K562 (cell line): ENCODE measurements around the gene MRI1. TPM values are rescaled to one million over a fixed set of nuclear protein-coding genes. Genes with fewer than 3 reads are reported as not detected.
A peak's percentile ranks its signal among the peaks of the same experiment; 100 is the strongest.

ENCODE experiments used
- ARID1B ChIP-seq: fragments of 450-650 bp; IDR thresholded peaks from 2 replicates; pipeline ENCODE4 v1.6.1; 2016; ENCODE audit warnings: antibody characterized with exemption, mild to moderate bottlenecking, inconsistent platforms
- BCOR ChIP-seq: fragments of 450-650 bp; IDR thresholded peaks from 2 replicates; pipeline ENCODE4 v1.6.1; 2016
- CHCHD3 ChIP-seq: fragments of 250-450 bp; sonication (Bioruptor Pico); IDR thresholded peaks from 2 replicates; pipeline ENCODE4 v2.1.2; 2022; ENCODE audit warnings: mild to moderate bottlenecking
- DPF2 ChIP-seq: fragments of 450-650 bp; IDR thresholded peaks from 2 replicates; pipeline ENCODE4 v1.6.1; 2016
- ELF4 ChIP-seq: fragments of 450-650 bp; formaldehyde crosslinking; IDR thresholded peaks from 2 replicates; pipeline ENCODE4 v1.4.0; 2022; ENCODE audit warnings: missing genetic modification characterization
- HNRNPH1 ChIP-seq: fragments of 200-400 bp; formaldehyde crosslinking; optimal IDR thresholded peaks from 2 replicates; pipeline ENCODE3; 2017; ENCODE audit warnings: low read depth, mild to moderate bottlenecking, low read length, moderate library complexity
- HSF4 ChIP-seq: fragments of 250-450 bp; sonication (Bioruptor Pico); IDR thresholded peaks from 2 replicates; pipeline ENCODE4 v2.1.2; 2022; ENCODE audit warnings: mild to moderate bottlenecking, moderate library complexity, borderline replicate concordance
- MAZ ChIP-seq, 2 experiments: fragments of 450-650 bp in 1 of 2; sonication (generic) in 1 of 2; formaldehyde crosslinking; IDR thresholded peaks in 1 of 2; conservative IDR thresholded peaks in 1 of 2; 2 replicates each; pipeline versions ENCODE4 v1.4.0 to v1.5.0; 2020; ENCODE audit warnings: mild to moderate bottlenecking in 1 of 2, missing genetic modification reagents in 1 of 2
- NCOA2 ChIP-seq, 2 experiments: fragments of 450-650 bp; IDR thresholded peaks; 2 replicates each; pipeline ENCODE4 v1.6.1; 2018; ENCODE audit warnings: mild to moderate bottlenecking in 2 of 2, moderate library complexity in 1 of 2; ENCODE audit not compliant: partially characterized antibody in 2 of 2
- NR4A1 ChIP-seq, 2 experiments: fragments of 250-450 bp in 1 of 2; fragments of 450-650 bp in 1 of 2; sonication (Bioruptor Pico) in 1 of 2; IDR thresholded peaks; 2 replicates each; pipeline versions ENCODE4 v1.4.0 to v1.6.1; 2016 to 2020; ENCODE audit warnings: mild to moderate bottlenecking in 2 of 2, missing compliant biosample characterization in 1 of 2, missing genetic modification characterization in 1 of 2, moderate library complexity in 1 of 2
- RBBP5 ChIP-seq: fragments of 200-600 bp; sonication (generic); IDR thresholded peaks from 2 replicates; pipeline ENCODE4 v1.6.1; 2012; ENCODE audit warnings: borderline replicate concordance, mild to moderate bottlenecking, low read length, control low read depth, inconsistent platforms; ENCODE audit not compliant: insufficient read depth, poor library complexity, severe bottlenecking
- RFX1 ChIP-seq: fragments of 450-650 bp; IDR thresholded peaks from 2 replicates; pipeline ENCODE4 v1.6.1; 2016; ENCODE audit warnings: mild to moderate bottlenecking, moderate library complexity
- SNRNP70 ChIP-seq: fragments of 200-400 bp; formaldehyde crosslinking; optimal IDR thresholded peaks from 2 replicates; pipeline ENCODE3; 2017; ENCODE audit warnings: low read depth, low read length
- TRIM24 ChIP-seq, 2 experiments: fragments of 450-650 bp; IDR thresholded peaks; 2 replicates each; pipeline ENCODE4 v1.6.1; 2016
- U2AF1 ChIP-seq: fragments of 200-400 bp; formaldehyde crosslinking; optimal IDR thresholded peaks from 2 replicates; pipeline ENCODE3; 2017; ENCODE audit warnings: mild to moderate bottlenecking, low read depth, low read length, moderate library complexity
- ZC3H11A ChIP-seq: IDR thresholded peaks from 2 replicates; pipeline ENCODE4 v1.6.1; 2012; ENCODE audit warnings: low read depth, low read length, improper control_type of control experiment
- ZNF146 ChIP-seq: IDR thresholded peaks from one replicate; pipeline ENCODE4 v1.6.1; 2018; ENCODE audit warnings: missing compliant biosample characterization; ENCODE audit not compliant: unreplicated experiment
- ZNF280B ChIP-seq: fragments of 250-450 bp; sonication (Bioruptor Pico); IDR thresholded peaks from 2 replicates; pipeline ENCODE4 v1.5.1; 2021; ENCODE audit warnings: mild to moderate bottlenecking
- ZNF830 ChIP-seq: fragments of 250-450 bp; sonication (Bioruptor Pico); IDR thresholded peaks from 2 replicates; pipeline ENCODE4 v1.5.0; 2021; ENCODE audit warnings: mild to moderate bottlenecking
- polyA plus RNA-seq, 8 experiments: library from polyadenylated mRNA; depleted of rRNA in 4 of 8; stranded (reverse) in 5 of 8; unstranded in 3 of 8; fragments of >200 nt; fragmentation: Nextera tagmentation in 2 of 8; fragmentation: Illumina TruSeq in 1 of 8; extraction: Ambion mirVana in 2 of 8; extraction: Trizol in 1 of 8; gene quantifications; 2 replicates each; pipeline versions ENCODE4 v1.2.1 to v1.2.3, GENCODE V29; 2011 to 2014; ENCODE audit warnings: inconsistent platforms in 1 of 8, missing spikeins in 1 of 8
- total RNA-seq, 7 experiments: library from RNA; depleted of rRNA in 6 of 7; stranded (reverse); fragments of >200 nt in 6 of 7; fragmentation: Illumina TruSeq in 2 of 7; extraction: Trizol in 2 of 7; gene quantifications; 2 replicates each; pipeline versions ENCODE4 v1.2.1 to v1.2.3, GENCODE V29; 2011 to 2021; ENCODE audit warnings: low replicate concordance in 1 of 7
- TF ChIP-seq, protein P1 (sequence below), 3 experiments: IDR thresholded peaks in 2 of 3; conservative IDR thresholded peaks in 1 of 3; 2 replicates each; pipeline ENCODE4 v1.5.1; 2011 to 2012; ENCODE audit warnings: low read length in 3 of 3, mild to moderate bottlenecking in 3 of 3, control low read depth in 2 of 3, improper control_type of control experiment in 1 of 3, inconsistent platforms in 1 of 3, low read depth in 1 of 3, mixed read lengths in 1 of 3, moderate library complexity in 1 of 3; ENCODE audit not compliant: insufficient read depth in 2 of 3
- TF ChIP-seq, protein P2 (sequence below): fragments of 450-650 bp; IDR thresholded peaks from 2 replicates; pipeline ENCODE4 v1.6.1; 2016; ENCODE audit warnings: antibody characterized with exemption
- TF ChIP-seq, protein P3 (sequence below): fragments of 450-650 bp; IDR thresholded peaks from 2 replicates; pipeline ENCODE4 v1.6.1; 2017; ENCODE audit warnings: antibody characterized with exemption
- TF ChIP-seq, protein P4 (sequence below): fragments of 250-450 bp; sonication (Bioruptor Pico); IDR thresholded peaks from 2 replicates; pipeline ENCODE4 v1.8.0; 2022; ENCODE audit warnings: moderate library complexity, mild to moderate bottlenecking, inconsistent platforms

MRI1 gene
- total and polyA plus RNA-seq, 9 of the 15 experiments (the other 6 are each of a cell fraction or from before 2014, with no cell fraction given) = 5.5 to 57.4 (median 28.2) TPM

DNA sequence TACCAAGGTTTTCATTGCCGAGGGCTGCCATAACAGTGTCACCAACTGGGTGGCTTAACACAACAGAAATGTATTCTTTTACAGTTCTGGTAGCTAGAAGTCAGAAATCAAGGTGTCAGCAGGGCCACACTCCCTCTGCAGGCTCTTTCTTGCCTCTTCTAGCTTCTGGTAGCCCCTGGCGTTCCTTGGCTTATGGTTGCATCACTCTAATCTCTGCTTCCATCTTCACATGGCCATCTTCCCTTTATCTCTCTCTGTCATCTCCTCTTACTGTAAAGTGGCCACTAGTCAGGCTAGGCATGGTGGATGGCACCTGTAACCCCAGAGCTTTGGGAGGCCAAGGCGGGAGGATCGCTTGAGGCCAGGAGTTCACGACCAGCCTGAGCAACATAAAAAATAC lies 38.0 kb upstream of the MRI1 start (continued):
- TF ChIP-seq NR4A1 (CRISPR knock-in tag; IDR thresholded peaks at IDR 0.05) (no peak), NR4A1 (tag; IDR thresholded peaks at IDR 0.05) (no peak), U2AF1 (no peak), ZC3H11A (no peak), ARID1B (0 out of 2 replicates have a peak, but pooled peaks have one; percentile 36), ELF4 (no peak), CHCHD3 (CRISPR knock-in tag) (no peak), ZNF146 (CRISPR knock-in tag) (no peak), HNRNPH1 (no peak), RFX1 (no peak), BCOR (0 out of 2 replicates have a peak, but pooled peaks have one; percentile 20), MAZ (CRISPR knock-in tag; conservative IDR thresholded peaks at IDR 0.05 in 1 of 2, IDR thresholded peaks at IDR 0.05 in 1 of 2) (no peak), NCOA2 (IDR thresholded peaks at IDR 0.05; ENCODE audit: partially characterized antibody in 2 of 2) (no peak), RBBP5 (no peak), ZNF280B (CRISPR knock-in tag) (no peak), ZNF830 (CRISPR knock-in tag) (no peak), DPF2 (peak; percentile 46; the same call in 1 of the 2 replicates), TRIM24 (IDR thresholded peaks at IDR 0.05) (peak; percentile 46 to 75; a peak in 2 of 4 replicates), HSF4 (CRISPR knock-in tag) (no peak), SNRNP70 (no peak)
- TF ChIP-seq, protein P1, sequence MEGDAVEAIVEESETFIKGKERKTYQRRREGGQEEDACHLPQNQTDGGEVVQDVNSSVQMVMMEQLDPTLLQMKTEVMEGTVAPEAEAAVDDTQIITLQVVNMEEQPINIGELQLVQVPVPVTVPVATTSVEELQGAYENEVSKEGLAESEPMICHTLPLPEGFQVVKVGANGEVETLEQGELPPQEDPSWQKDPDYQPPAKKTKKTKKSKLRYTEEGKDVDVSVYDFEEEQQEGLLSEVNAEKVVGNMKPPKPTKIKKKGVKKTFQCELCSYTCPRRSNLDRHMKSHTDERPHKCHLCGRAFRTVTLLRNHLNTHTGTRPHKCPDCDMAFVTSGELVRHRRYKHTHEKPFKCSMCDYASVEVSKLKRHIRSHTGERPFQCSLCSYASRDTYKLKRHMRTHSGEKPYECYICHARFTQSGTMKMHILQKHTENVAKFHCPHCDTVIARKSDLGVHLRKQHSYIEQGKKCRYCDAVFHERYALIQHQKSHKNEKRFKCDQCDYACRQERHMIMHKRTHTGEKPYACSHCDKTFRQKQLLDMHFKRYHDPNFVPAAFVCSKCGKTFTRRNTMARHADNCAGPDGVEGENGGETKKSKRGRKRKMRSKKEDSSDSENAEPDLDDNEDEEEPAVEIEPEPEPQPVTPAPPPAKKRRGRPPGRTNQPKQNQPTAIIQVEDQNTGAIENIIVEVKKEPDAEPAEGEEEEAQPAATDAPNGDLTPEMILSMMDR (IDR thresholded peaks at IDR 0.05 in 2 of 3, conservative IDR thresholded peaks at IDR 0.05 in 1 of 3; ENCODE audit: insufficient read depth in 2 of 3, low read depth in 1 of 3, low read length in 3 of 3) = no peak
- TF ChIP-seq, protein P2, sequence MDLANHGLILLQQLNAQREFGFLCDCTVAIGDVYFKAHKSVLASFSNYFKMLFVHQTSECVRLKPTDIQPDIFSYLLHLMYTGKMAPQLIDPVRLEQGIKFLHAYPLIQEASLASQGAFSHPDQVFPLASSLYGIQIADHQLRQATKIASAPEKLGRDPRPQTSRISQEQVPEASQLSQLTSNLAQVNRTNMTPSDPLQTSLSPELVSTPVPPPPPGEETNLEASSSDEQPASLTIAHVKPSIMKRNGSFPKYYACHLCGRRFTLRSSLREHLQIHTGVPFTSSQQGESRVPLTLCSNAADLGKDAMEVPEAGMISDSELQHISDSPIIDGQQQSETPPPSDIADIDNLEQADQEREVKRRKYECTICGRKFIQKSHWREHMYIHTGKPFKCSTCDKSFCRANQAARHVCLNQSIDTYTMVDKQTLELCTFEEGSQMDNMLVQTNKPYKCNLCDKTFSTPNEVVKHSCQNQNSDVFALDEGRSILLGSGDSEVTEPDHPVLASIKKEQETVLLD = no peak
- TF ChIP-seq, protein P3, sequence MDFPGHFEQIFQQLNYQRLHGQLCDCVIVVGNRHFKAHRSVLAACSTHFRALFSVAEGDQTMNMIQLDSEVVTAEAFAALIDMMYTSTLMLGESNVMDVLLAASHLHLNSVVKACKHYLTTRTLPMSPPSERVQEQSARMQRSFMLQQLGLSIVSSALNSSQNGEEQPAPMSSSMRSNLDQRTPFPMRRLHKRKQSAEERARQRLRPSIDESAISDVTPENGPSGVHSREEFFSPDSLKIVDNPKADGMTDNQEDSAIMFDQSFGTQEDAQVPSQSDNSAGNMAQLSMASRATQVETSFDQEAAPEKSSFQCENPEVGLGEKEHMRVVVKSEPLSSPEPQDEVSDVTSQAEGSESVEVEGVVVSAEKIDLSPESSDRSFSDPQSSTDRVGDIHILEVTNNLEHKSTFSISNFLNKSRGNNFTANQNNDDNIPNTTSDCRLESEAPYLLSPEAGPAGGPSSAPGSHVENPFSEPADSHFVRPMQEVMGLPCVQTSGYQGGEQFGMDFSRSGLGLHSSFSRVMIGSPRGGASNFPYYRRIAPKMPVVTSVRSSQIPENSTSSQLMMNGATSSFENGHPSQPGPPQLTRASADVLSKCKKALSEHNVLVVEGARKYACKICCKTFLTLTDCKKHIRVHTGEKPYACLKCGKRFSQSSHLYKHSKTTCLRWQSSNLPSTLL = no peak
- TF ChIP-seq, protein P4, sequence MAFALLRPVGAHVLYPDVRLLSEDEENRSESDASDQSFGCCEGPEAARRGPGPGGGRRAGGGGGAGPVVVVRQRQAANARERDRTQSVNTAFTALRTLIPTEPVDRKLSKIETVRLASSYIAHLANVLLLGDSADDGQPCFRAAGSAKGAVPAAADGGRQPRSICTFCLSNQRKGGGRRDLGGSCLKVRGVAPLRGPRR (CRISPR knock-in tag) = no peak
